ENCODE measurements around the gene FNDC1.
"Not testable (repeated sequence)": the region's sequence is repeated elsewhere in the genome, so short reads cannot be mapped to it uniquely, and the experiment has no call there.

FNDC1 gene

GRCh38 chr6:159261995-159262394, 92.8 kb downstream of the FNDC1 start:
- DNase-seq, result no peak

- no peak for DNase-seq
These were observed 93.4 kb downstream of the FNDC1 start for GRCh38 chr6:159262586-159262985.

DNA sequence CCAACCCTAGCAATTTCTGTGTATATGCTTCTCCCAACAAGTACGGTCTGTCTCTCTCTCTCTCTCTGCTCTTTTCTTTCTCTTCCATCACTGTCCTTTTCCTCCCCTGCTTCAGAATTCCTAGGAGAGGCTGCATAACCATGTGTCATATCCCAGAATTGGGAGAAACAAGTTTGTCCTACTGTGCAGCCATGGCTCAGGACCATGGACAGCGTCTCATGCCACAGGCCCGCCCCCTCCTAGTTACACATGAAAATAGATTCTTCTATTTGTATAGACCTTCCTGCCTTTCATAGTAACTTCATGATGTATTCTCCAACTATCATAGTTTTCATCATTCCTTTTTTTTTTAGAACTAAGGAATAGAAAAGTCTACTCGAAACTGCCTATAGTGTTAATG, 98.0 kb downstream of the FNDC1 start:
- DNase-seq, result no peak

DNA sequence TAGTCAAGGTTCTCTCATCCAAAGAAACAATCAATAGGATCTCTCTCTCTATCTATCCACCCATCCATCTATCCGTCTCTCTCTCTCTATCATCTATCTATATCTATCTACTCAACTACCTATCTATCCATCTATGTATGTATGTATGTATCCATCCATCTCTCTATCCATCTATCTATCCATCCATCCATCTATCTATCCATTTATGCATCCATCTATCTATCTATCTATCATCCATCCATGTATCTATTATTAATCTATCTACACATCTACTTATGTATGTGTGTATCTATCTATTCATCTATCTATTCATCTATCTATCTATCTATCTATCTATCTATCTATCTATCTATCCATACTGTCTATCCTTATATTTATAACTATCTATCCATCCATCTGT, 99.3 kb downstream of the FNDC1 start:
- no peak for DNase-seq

GRCh38 chr6:159271257-159271656, 102.1 kb downstream of the FNDC1 start:
- no peak for DNase-seq

DNA sequence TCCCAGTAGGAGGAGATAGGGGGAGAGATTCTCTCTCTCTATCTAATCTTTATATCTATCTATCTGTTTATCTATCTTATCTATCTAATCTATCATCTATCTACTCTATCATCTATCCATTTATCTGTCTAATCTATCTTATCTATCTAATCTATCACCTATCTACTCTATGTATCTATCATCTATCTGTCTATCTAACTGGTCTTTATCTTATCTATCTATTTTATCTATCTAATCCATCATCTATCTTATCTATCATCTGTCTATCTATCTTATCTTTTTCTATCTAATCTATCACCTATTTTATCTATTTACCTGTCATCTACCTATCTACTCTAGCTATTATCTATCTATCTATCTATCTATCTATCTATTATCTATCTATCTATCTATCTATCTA, 109.4 kb downstream of the FNDC1 start:
- DNase-seq, result no peak

DNA sequence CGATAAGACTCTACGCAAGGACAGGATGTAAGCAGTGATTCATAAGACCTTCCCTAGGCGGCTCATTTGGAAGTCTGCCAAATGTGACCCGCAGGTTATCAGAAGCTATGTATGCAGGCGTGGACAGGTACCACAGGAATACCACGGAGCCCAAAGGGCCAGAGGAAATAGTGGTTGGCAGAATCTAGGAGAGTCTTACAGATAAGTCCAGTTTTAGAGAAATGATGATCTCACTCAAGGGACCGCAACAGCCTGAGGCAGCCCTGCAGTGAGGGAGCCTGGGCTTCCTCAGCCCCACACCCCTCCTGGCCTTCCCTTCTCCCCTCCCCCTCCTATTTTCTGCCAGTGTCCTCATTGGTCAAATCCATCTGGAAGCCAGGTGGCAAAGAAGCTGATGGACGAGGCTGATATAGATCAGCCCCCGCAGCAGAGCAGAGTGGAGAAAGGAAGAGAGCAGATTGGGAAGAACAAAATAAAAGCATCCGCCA, 110.6 kb downstream of the FNDC1 start:
- DNase-seq, result no peak

GRCh38 chr6:159282421-159282820, 113.2 kb downstream of the FNDC1 start:
- no peak for DNase-seq

GRCh38 chr6:159284661-159285060, 115.5 kb downstream of the FNDC1 start:
- DNase-seq, result not testable (repeated sequence)

DNA sequence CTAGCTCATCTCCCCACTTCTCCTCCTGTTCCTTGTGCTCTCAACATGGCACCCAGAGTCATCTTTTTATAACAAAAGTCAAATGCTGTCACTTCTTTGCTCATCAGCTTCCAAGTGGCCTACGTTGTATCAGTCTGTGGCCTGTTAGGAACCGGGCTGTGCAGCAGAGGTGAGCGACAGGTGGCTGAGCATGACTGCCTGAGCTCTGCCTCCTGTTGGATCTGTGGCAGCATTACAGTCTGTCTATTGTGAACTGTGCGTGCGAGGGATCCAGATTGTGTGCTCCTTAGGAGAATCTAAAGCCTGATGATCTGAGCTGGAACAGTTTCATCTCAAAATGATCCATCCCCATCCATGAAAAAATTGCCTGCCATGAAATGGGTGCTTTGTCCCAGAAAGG, 129.6 kb downstream of the FNDC1 start:
- no peak for DNase-seq

GRCh38 chr6:159299566-159299965, 130.4 kb downstream of the FNDC1 start:
- DNase-seq, result no peak

DNA sequence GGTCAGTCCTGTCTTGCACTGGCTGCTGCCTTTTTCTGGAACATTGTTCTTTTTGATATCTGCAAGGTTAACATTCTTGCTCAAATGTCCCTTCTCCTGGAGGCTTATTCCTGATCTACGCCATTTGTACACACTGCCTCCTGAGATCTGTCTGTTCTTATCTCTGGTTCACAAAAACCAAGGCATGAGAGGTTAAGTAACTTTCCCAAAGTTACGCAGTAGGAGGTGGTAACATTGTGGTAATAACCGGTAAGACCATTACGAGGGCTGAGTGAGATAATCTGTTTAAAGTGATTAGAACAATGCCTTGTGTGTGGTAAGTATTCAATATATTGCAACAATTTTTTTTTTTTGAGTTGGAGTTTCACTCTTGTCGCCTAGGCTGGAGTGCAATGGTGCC, 132.1 kb downstream of the FNDC1 start:
- no peak for DNase-seq

- DNase-seq, result no peak
These were observed 132.8 kb downstream of the FNDC1 start for GRCh38 chr6:159301810-159302593.

DNA sequence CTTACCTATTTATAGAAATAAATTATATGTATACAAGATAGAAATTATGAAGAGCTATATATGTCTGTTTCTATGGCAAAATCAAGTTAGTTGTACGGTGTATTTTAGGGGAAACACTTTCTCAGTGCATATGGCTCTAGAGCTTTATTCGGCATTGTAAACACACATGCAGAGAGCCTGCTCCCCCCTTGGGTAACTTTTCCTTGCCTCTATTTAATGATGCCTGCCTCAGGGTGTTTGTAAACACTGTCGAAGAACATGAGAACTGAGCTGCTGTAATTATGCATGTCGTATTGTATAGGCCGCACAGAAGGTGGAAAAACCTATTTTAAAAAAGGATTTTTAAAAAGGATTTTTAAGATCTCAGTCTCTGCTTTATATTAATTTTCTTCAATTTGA, 133.4 kb downstream of the FNDC1 start:
- DNase-seq, result no peak

DNA sequence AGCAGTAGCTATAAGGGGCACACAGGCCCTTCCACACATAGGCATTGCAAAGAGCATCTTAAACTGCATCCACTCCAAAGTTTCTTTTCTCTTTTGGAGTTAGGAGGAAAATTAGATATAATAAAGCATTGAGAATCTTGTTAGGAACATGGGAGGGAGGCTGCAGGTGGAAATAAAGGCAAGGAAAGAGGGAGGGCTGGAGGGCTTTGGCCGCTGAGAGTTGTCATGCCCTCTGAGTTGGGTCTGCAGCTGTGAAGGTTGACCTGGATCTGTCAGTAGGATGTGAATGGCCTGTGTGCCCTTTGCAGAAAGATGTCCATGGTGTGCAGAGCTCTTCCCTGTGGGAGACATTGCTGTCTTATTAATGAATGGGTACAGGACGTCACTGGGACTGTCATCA, 134.0 kb downstream of the FNDC1 start:
- DNase-seq, result no peak

DNA sequence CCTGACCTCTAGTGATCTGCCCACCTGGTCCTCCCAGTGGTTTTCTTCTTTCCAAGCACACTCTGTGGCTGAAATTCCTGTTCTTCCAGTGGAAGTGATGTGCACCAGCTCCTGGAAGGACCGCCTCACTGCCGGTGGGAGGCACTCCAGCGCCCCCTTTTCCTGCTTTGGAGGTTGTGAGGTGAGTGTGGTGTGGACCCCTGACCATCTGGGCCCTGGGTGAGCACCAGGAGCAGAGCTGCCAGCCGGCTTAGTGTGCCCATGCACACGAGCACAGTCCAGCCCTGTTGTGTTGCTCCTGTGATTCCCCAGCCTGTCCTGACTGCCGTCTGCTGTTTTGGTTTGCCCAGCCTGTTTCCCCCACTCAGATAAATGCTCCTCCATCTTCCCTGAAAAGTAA, 134.6 kb downstream of the FNDC1 start:
- no peak for DNase-seq

DNA sequence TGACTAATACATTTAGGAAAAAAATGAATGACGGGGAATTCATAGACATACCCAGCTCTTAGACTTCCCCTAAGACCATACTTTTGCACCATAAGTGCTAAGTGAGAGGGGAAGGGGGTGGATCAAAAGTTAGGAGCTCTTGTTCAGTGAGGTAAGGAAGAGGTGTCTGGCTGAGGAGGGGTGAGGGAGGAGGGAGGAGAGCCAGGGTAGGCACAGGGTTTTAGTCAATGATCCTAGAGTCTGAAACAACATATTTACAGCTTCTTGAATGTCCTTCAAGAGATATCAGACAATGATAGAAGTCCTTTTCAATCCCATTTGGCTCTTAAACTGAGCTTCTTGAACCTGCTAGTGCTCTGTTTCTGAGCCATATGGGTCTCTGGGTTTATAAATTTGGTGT, 135.4 kb downstream of the FNDC1 start:
- no peak for DNase-seq

DNA sequence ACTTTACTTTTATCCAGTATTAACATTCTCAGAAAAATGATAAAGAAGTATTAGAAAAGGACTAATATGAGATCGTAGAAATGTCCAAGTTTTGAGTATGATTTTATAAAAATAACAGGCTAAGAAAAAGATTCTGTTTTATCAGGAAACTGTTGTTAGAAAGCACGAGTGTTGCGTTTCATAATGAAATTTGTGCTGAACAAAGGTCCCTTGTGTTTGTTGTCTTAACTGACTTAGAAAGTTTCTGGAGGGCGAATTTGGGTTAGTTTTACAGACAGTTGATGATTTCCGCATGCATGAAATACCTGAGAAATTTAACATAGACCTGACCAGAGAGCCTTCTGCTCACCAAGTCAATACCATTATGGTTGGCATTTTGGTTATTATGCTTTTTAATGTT, 136.0 kb downstream of the FNDC1 start:
- no peak for DNase-seq

DNA sequence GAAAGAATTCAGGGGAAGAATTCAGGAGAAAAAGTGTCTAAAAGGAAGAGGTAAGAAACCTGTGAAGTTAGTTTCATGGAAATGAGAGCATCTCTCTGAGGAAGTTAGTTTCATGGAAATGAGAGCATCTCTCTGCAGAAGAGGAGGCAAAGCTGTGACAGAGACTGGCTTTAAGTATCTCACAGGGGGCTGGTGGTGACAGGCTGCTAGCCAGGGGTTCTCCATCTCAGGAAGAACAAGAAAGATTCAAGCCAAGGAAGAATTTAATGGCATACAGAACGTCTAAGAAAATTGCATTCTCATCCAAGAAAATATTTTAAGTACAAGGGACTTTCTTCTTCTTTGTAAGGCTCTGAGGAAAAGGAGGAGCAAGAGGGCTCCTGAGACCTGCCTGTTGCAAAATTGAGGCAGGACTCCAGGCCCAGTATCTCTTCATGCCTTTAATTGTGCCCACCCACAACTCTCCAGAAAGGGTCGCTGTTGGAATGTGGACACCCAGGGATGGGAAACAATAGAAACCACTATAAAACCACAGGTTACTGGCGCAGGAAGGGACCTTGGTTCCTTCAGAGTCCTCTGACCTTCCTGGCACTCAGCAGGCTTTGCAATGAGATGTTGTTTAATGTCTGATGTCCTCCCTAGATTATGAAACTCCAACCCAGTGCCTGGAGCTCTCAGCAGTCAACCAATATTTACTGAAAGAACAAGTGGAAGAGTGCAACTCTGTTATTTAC, 136.8 kb downstream of the FNDC1 start:
- DNase-seq, result no peak

DNA sequence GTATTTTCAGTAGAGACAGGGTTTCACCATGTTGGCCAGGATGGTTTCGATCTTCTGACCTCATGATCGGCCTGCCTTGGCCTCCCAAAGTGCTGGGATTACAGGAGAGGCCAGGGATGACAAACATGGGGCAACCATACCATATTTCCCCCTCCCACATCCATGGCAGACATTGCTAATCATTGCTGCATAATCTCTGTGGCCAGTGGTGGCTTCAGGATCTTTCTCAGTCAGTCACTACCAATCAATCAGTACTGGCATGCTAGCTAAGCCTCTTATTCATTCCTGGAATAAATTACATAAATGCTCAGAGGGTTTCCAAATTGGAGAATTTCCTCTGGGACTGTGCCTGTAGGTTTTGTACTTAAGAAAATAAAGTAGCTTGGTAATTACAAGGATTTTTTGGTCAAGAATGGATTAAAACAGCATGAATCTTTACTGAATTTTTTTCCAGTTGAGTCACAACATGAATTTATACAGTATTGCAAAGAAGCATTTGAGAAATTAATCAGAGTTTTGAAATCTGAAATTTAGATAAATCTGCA, 138.1 kb downstream of the FNDC1 start:
- no peak for DNase-seq

GRCh38 chr6:159308198-159308597, 139.0 kb downstream of the FNDC1 start:
- DNase-seq, result no peak

- DNase-seq, result no peak
These were observed 140.5 kb downstream of the FNDC1 start for GRCh38 chr6:159309723-159310122.

DNA sequence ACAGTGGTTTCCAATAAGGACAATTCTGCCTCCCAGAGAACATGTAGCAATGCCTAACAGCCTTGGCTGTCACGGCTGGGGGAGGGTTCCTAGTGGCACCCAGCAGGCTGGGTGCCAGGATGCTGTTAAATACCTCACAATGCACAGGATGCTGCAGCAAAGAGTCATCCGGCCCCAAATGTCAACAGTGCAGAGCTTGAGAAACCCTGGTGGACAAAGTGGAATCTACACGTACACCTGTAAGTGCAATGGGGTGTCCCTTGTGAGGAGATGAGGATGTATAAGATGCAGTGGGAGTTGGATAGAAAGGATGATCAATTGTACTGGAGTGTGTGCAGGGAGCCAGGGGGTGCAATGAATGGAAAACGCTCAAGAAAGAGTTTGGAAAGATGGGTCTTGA, 142.4 kb downstream of the FNDC1 start:
- no peak for DNase-seq

DNA sequence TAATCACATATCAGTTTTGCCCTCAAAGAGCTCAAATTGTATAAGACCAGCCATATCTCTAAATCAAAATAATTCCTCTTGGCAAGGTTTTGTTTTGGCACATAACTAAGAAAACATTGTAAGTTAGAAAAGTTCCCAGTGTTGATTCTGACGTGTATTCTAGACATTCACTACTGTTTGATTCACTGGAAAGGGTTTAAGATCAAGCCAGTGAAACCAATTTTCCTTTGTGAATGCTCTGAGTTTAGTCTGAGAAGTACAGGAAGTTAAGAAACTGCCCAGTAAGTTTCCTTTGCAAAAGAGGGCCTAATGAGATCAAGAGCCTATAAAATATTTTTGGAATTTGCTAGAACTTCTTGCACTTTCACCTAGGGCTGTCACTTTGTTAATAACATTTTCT, 143.0 kb downstream of the FNDC1 start:
- DNase-seq, result no peak
